Measurements from ENCODE around the gene P2RX1.
"Not testable (repeated sequence)": the region's sequence is repeated elsewhere in the genome, so short reads cannot be mapped to it uniquely, and the experiment has no call there.

- TF ChIP-seq, protein P1, sequence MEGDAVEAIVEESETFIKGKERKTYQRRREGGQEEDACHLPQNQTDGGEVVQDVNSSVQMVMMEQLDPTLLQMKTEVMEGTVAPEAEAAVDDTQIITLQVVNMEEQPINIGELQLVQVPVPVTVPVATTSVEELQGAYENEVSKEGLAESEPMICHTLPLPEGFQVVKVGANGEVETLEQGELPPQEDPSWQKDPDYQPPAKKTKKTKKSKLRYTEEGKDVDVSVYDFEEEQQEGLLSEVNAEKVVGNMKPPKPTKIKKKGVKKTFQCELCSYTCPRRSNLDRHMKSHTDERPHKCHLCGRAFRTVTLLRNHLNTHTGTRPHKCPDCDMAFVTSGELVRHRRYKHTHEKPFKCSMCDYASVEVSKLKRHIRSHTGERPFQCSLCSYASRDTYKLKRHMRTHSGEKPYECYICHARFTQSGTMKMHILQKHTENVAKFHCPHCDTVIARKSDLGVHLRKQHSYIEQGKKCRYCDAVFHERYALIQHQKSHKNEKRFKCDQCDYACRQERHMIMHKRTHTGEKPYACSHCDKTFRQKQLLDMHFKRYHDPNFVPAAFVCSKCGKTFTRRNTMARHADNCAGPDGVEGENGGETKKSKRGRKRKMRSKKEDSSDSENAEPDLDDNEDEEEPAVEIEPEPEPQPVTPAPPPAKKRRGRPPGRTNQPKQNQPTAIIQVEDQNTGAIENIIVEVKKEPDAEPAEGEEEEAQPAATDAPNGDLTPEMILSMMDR (IDR thresholded peaks at IDR 0.05; ENCODE audit: low read depth, low read length, poor library complexity, severe bottlenecking): not testable (repeated sequence)
- not testable (repeated sequence) for TF ChIP-seq EZH2phosphoT487 (IDR thresholded peaks at IDR 0.05; ENCODE audit: borderline replicate concordance, low read length)
These were observed 32.3 kb upstream of the P2RX1 start for GRCh38 chr17:3948551-3948950.

Data from DOHH2 (cell line).